SK-N-MC (cell line): Measurements from ENCODE around the gene C19orf44.
"Not testable (repeated sequence)": the region's sequence is repeated elsewhere in the genome, so short reads cannot be mapped to it uniquely, and the experiment has no call there.

Experiments
- EZH2 ChIP-seq: fragments of 200-600 bp; sonication (generic); IDR thresholded peaks from one replicate; pipeline ENCODE4 v1.6.1; 2017; ENCODE audit warnings: antibody characterized with exemption
- FOXP2 ChIP-seq: optimal IDR thresholded peaks from 2 replicates; pipeline ENCODE3; 2011; ENCODE audit warnings: mild to moderate bottlenecking, moderate library complexity; ENCODE audit not compliant: insufficient read depth; ENCODE audit errors: extremely low read length, control extremely low read depth
- POLR2AphosphoS5 ChIP-seq: IDR thresholded peaks from 2 replicates; pipeline ENCODE4 v1.6.1; 2012; ENCODE audit warnings: mild to moderate bottlenecking, low read depth, low read length, borderline replicate concordance

- not testable (repeated sequence) for TF ChIP-seq EZH2, POLR2AphosphoS5, FOXP2
Measured at GRCh38 chr19:16551902-16552301, 55.7 kb downstream of the C19orf44 start.
